CD4-positive, alpha-beta T cell (primary cell): ENCODE results near the gene UIMC1. TPM values are rescaled to one million over a fixed set of nuclear protein-coding genes. Genes with fewer than 3 reads are reported as not detected.

Experiments
- ATAC-seq: fragments of 200-7000 bp; cut with Tn5 transposase; one replicate; pipeline ENCODE4 v1.10.0; 2022; ENCODE audit warnings: mild to moderate bottlenecking; ENCODE audit not compliant: poor library complexity
- CTCF ChIA-PET: fragments of 350-600 bp; sonication (Branson Sonifier 250); formaldehyde crosslinking; loops from one replicate; lab custom pipeline; 2021; ENCODE audit warnings: antibody characterized with exemption, inconsistent platforms; lab: Charles Lee
- POLR2A ChIA-PET: fragments of 350-600 bp; sonication (Branson Sonifier 250); formaldehyde crosslinking; loops from one replicate; lab custom pipeline; 2021; ENCODE audit warnings: antibody characterized with exemption, inconsistent platforms; lab: Charles Lee
- DNase-seq, 14 experiments: peaks; one replicate each; pipeline ENCODE4 v3.0.0-alpha.2; 2013 to 2020; ENCODE audit warnings: mixed read lengths in 2 of 14
- H3K27ac ChIP-seq, 2 donors: one replicate each; pipeline versions ENCODE4 v1.5.1 to v1.7.0; 2013; ENCODE audit warnings: low read length in 2 of 2, low read depth in 1 of 2, mild to moderate bottlenecking in 1 of 2
- H3K27me3 ChIP-seq, 2 experiments: 1 replicate in 1 of 2; 2 replicates in 1 of 2; pipeline versions ENCODE4 v1.6.1 to v1.7.0; 2013; ENCODE audit warnings: low read length in 2 of 2, control low read depth in 1 of 2, mild to moderate bottlenecking in 1 of 2, moderate library complexity in 1 of 2; ENCODE audit not compliant: insufficient read depth in 2 of 2, control insufficient read depth in 1 of 2
- H3K36me3 ChIP-seq: one replicate; pipeline ENCODE4 v1.6.1; 2013; ENCODE audit warnings: low read length, control low read depth; ENCODE audit not compliant: insufficient read depth
- H3K4me1 ChIP-seq: one replicate; pipeline ENCODE4 v1.6.1; 2013; ENCODE audit warnings: low read length, control low read depth; ENCODE audit not compliant: insufficient read depth
- H3K4me3 ChIP-seq: one replicate; pipeline ENCODE4 v1.5.1; 2013; ENCODE audit warnings: mild to moderate bottlenecking, low read length, moderate library complexity
- H3K9me3 ChIP-seq, 2 experiments: 1 replicate in 1 of 2; 2 replicates in 1 of 2; pipeline versions ENCODE4 v1.6.1 to v1.7.0; 2013; ENCODE audit warnings: low read length in 2 of 2, mild to moderate bottlenecking in 2 of 2, control low read depth in 1 of 2, moderate library complexity in 1 of 2; ENCODE audit not compliant: control insufficient read depth in 1 of 2, insufficient read depth in 1 of 2
- H3K27ac Mint-ChIP-seq: one replicate; pipeline ENCODE4 v1.8.0; 2020; ENCODE audit warnings: mixed read lengths
- H3K27me3 Mint-ChIP-seq: one replicate; pipeline ENCODE4 v1.8.0; 2021; ENCODE audit warnings: mixed read lengths
- H3K36me3 Mint-ChIP-seq: one replicate; pipeline ENCODE4 v1.8.0; 2021; ENCODE audit warnings: low read depth, mixed read lengths
- H3K4me1 Mint-ChIP-seq: one replicate; pipeline ENCODE4 v1.8.0; 2021; ENCODE audit warnings: low read depth, mixed read lengths
- H3K4me3 Mint-ChIP-seq: one replicate; pipeline ENCODE4 v1.8.0; 2020; ENCODE audit warnings: mild to moderate bottlenecking, mixed read lengths
- H3K9me3 Mint-ChIP-seq: one replicate; pipeline ENCODE4 v1.8.0; 2020; ENCODE audit warnings: mixed read lengths
- intact Hi-C, 2 experiments: fragments of 100-400 bp; cut with DNase I in 1 of 2; cut with micrococcal nuclease in 1 of 2; formaldehyde crosslinking; loops; one replicate each; pipeline versions ENCODE4 v1.15.1 to v1.9.0; 2023 to 2025; cut with DNase I, micrococcal nuclease
- total RNA-seq, 174 experiments: library from RNA in 2 of 174; stranded (reverse) in 2 of 174; gene quantifications; one replicate each; pipeline ENCODE4 v1.2.3 and lab custom pipeline; 2021 to 2026
- TF ChIP-seq, protein P1 (sequence below): fragments of 200-600 bp; IDR thresholded peaks from one replicate; pipeline ENCODE4 v1.8.0; 2022; ENCODE audit warnings: antibody characterized with exemption, mild to moderate bottlenecking

The UIMC1 gene
- total RNA-seq, 2 experiments from 2014 or later = 42.3 to 50.8 TPM

DNA sequence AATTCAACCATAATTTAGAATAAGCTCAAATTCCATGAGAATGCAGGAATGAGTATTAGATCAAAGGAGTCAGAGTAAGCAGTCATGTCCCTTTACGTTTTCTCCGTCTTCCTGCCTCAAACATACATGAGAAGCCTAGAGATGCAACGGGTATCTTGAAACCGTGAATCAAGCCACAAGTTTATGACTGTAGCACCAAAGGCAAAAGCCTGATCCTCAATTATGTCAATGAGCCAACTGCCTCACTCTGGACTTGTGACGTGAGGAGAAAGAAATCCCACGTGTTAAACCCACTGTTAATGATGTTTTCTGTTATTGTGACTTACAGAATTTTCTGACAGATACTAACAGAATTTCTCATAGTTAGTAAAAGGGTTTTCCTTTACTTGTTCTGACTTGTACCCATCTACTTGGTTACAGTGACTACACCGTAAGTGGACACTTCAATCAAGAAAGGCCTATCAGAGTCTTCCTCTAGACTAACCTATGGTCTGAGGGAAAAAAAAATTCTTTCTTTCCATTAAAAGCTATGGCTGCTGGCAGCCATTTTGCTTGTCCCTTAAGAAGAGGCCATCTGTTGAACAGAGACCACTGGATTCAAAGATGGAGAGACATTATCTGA lies 72.2 kb downstream of the UIMC1 start:
- H3K36me3 Mint-ChIP-seq = peaks cover 83% of the 10 kb centered on the region
- intact Hi-C loops = no loop called here
- no peak for ATAC-seq

DNA sequence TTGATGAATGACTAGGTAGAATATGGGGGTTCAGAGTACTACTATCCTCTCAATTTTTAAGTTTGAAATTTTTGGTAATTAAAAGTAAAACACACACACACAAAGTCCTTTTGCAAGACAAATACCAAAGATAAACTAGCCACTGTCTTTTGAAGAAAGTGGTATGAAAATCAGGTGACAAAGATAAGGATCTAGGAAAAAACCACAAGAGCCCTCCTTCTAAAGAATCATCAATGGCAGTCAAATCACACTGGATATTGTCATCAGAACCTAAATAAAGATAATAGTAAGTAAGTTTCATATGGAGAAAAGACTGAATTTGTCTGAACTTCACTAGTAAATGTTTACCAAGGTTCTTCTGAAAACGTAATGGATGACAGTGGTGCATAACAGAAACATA lies 76.9 kb downstream of the UIMC1 start:
- Mint-ChIP-seq H3K27me3 (no peaks in the 10 kb centered on the region), H3K36me3 (peaks cover 70% of the 10 kb centered on the region), H3K4me1 (peaks cover 25% of the 10 kb centered on the region), H3K27ac (no peak overlapping the region), H3K9me3 (no peaks in the 10 kb centered on the region), H3K4me3 (no peak overlapping the region)
- H3K27ac ChIP-seq = no peak overlapping the region
- no peaks in the 10 kb centered on the region for H3K27me3 ChIP-seq
- TF ChIP-seq, protein P1, sequence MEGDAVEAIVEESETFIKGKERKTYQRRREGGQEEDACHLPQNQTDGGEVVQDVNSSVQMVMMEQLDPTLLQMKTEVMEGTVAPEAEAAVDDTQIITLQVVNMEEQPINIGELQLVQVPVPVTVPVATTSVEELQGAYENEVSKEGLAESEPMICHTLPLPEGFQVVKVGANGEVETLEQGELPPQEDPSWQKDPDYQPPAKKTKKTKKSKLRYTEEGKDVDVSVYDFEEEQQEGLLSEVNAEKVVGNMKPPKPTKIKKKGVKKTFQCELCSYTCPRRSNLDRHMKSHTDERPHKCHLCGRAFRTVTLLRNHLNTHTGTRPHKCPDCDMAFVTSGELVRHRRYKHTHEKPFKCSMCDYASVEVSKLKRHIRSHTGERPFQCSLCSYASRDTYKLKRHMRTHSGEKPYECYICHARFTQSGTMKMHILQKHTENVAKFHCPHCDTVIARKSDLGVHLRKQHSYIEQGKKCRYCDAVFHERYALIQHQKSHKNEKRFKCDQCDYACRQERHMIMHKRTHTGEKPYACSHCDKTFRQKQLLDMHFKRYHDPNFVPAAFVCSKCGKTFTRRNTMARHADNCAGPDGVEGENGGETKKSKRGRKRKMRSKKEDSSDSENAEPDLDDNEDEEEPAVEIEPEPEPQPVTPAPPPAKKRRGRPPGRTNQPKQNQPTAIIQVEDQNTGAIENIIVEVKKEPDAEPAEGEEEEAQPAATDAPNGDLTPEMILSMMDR = no peak
- DNase-seq (peak in 1 of 14 experiments; percentile 10), ATAC-seq (no peak)
- H3K4me1 ChIP-seq = no peaks in the 10 kb centered on the region
- peaks cover 26% of the 10 kb centered on the region for H3K36me3 ChIP-seq
- CTCF ChIA-PET = no interaction called here
- H3K4me3 ChIP-seq = no peak overlapping the region
- no peaks in the 10 kb centered on the region for H3K9me3 ChIP-seq
- intact Hi-C loops = no loop called here
- POLR2A ChIA-PET = no interaction called here

More for the DNA sequence above, 72.2 kb downstream of the UIMC1 start:
- no peaks in the 10 kb centered on the region for H3K4me1 ChIP-seq
- Mint-ChIP-seq H3K4me3 (no peak overlapping the region), H3K4me1 (peaks cover 20% of the 10 kb centered on the region), H3K27me3 (no peaks in the 10 kb centered on the region), H3K27ac (no peak overlapping the region), H3K9me3 (no peaks in the 10 kb centered on the region)
- H3K9me3 ChIP-seq = no peaks in the 10 kb centered on the region
- peaks cover 42% of the 10 kb centered on the region for H3K36me3 ChIP-seq
- H3K27ac ChIP-seq = no peak overlapping the region
- TF ChIP-seq, protein P1 = no peak
- no peaks in the 10 kb centered on the region for H3K27me3 ChIP-seq
- POLR2A ChIA-PET = no interaction called here
- CTCF ChIA-PET = interaction anchor here (0.6 kb wide), 1 partner anchor 1356 kb away, joined by 3 read pairs; no protein-coding TSS in a partner anchor
- DNase-seq = no peak
- no peak overlapping the region for H3K4me3 ChIP-seq

DNA sequence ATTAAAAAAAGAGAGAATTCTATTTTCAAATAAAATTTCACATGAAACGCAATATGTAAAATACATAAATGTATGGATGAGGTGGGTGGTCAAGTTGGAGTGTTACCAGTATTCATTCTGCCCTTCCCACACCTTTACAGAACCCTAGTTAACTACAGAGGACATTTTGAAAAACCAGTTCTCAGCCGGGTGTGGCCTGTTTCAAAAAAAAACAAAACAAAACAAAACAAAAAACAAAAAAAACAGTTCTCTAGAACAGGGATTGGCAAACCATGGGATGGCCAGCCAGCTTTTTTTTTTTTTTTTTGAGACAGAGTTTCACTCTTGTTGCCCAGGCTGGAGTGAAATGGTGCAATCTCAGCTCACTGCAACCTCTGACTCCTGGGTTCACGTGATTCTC lies 79.0 kb downstream of the UIMC1 start:
- Histone ChIP-seq H3K4me1 (no peaks in the 10 kb centered on the region), H3K9me3 (no peaks in the 10 kb centered on the region), H3K36me3 (peaks cover 17% of the 10 kb centered on the region), H3K4me3 (no peak overlapping the region), H3K27me3 (no peaks in the 10 kb centered on the region), H3K27ac (no peak overlapping the region)
- Mint-ChIP-seq H3K27me3 (no peaks in the 10 kb centered on the region), H3K27ac (no peak overlapping the region), H3K4me3 (no peak overlapping the region), H3K9me3 (no peaks in the 10 kb centered on the region), H3K36me3 (peaks cover 61% of the 10 kb centered on the region), H3K4me1 (peaks cover 25% of the 10 kb centered on the region)
- ChIA-PET CTCF (no interaction called here), POLR2A (no interaction called here)
- ATAC-seq (no peak), DNase-seq (no peak)
- intact Hi-C loops = no loop called here
- TF ChIP-seq, protein P1 = no peak
